Mesenchymal stem cell (in vitro differentiated cells and primary cell): Measurements from ENCODE around the gene STAB2.
A peak's percentile ranks its signal among the peaks of the same experiment; 100 is the strongest.

Experiments used
- DNase-seq: peaks from one replicate; pipeline ENCODE4 v3.0.0-alpha.2; 2013
- H2AFZ ChIP-seq: one replicate; pipeline ENCODE4 v1.6.1; 2013; ENCODE audit warnings: low read depth, mild to moderate bottlenecking, control low read depth, inconsistent platforms, low read length, moderate library complexity
- H2AK5ac ChIP-seq: 2 replicates; pipeline ENCODE4 v1.6.1; 2013; ENCODE audit warnings: low read length, moderate library complexity, mild to moderate bottlenecking, inconsistent platforms; ENCODE audit not compliant: severe bottlenecking
- H2BK120ac ChIP-seq: one replicate; pipeline ENCODE4 v1.6.1; 2013; ENCODE audit warnings: low read depth, mild to moderate bottlenecking, inconsistent platforms, low read length, moderate library complexity
- H2BK12ac ChIP-seq, 2 experiments: one replicate each; pipeline ENCODE4 v1.6.1; 2013; ENCODE audit warnings: inconsistent platforms in 2 of 2, low read length in 2 of 2, mild to moderate bottlenecking in 2 of 2, moderate library complexity in 2 of 2, control low read depth in 1 of 2
- H2BK15ac ChIP-seq: one replicate; pipeline ENCODE4 v1.6.1; 2013; ENCODE audit warnings: mild to moderate bottlenecking, low read depth, inconsistent platforms; ENCODE audit not compliant: poor library complexity, severe bottlenecking
- H2BK5ac ChIP-seq: 2 replicates; pipeline ENCODE4 v1.6.1; 2013; ENCODE audit warnings: low read depth, mild to moderate bottlenecking, low read length, control low read depth, inconsistent platforms; ENCODE audit not compliant: poor library complexity, severe bottlenecking
- H3K14ac ChIP-seq, 2 experiments: one replicate each; pipeline ENCODE4 v1.6.1; 2013; ENCODE audit warnings: inconsistent platforms in 2 of 2, low read length in 2 of 2, control low read depth in 1 of 2, mild to moderate bottlenecking in 1 of 2, moderate library complexity in 1 of 2
- H3K18ac ChIP-seq, 2 experiments: one replicate each; pipeline ENCODE4 v1.6.1; 2013; ENCODE audit warnings: inconsistent platforms in 2 of 2, low read length in 2 of 2, control low read depth in 1 of 2, low read depth in 1 of 2, mild to moderate bottlenecking in 1 of 2
- H3K23ac ChIP-seq, 2 experiments: one replicate each; pipeline ENCODE4 v1.6.1; 2013; ENCODE audit warnings: inconsistent platforms in 2 of 2, low read length in 2 of 2, mild to moderate bottlenecking in 2 of 2, moderate library complexity in 2 of 2, control low read depth in 1 of 2
- H3K27ac ChIP-seq: 2 replicates; pipeline ENCODE4 v1.5.1; 2013; ENCODE audit warnings: mild to moderate bottlenecking, moderate library complexity, low read length, control low read depth, inconsistent platforms; ENCODE audit not compliant: poor library complexity, severe bottlenecking
- H3K27me3 ChIP-seq, 2 experiments: 2 replicates each; pipeline versions ENCODE4 v1.6.1 to v1.7.0; 2013; ENCODE audit warnings: low read length in 2 of 2, mild to moderate bottlenecking in 2 of 2, moderate library complexity in 2 of 2, control low read depth in 1 of 2, inconsistent platforms in 1 of 2; ENCODE audit not compliant: control insufficient read depth in 1 of 2, insufficient read depth in 1 of 2
- H3K36me3 ChIP-seq, 2 experiments: 2 replicates each; pipeline versions ENCODE4 v1.6.1 to v1.7.0; 2013; ENCODE audit warnings: low read length in 2 of 2, control low read depth in 1 of 2, inconsistent platforms in 1 of 2, low read depth in 1 of 2, mild to moderate bottlenecking in 1 of 2; ENCODE audit not compliant: insufficient read depth in 2 of 2, control insufficient read depth in 1 of 2
- H3K4ac ChIP-seq, 2 experiments: one replicate each; pipeline ENCODE4 v1.6.1; 2013; ENCODE audit warnings: inconsistent platforms in 2 of 2, low read length in 2 of 2, mild to moderate bottlenecking in 2 of 2, moderate library complexity in 2 of 2, control low read depth in 1 of 2, low read depth in 1 of 2
- H3K4me1 ChIP-seq: 2 replicates; pipeline ENCODE4 v1.6.1; 2013; ENCODE audit warnings: low read depth, low read length, control low read depth; ENCODE audit not compliant: control insufficient read depth, insufficient read depth
- H3K4me2 ChIP-seq: 2 replicates; pipeline ENCODE4 v1.6.1; 2013; ENCODE audit warnings: low read length, mild to moderate bottlenecking, inconsistent platforms; ENCODE audit not compliant: poor library complexity, severe bottlenecking
- H3K4me3 ChIP-seq, 2 experiments: 2 replicates each; pipeline versions ENCODE4 v1.5.1 to v1.7.0; 2013; ENCODE audit warnings: low read length in 2 of 2, mild to moderate bottlenecking in 2 of 2, control low read depth in 1 of 2, low read depth in 1 of 2; ENCODE audit not compliant: insufficient read depth in 1 of 2
- H3K79me1 ChIP-seq: replicated peaks from 2 replicates; pipeline ENCODE4 v1.6.1; 2013; ENCODE audit warnings: mild to moderate bottlenecking, control low read depth, low read length, inconsistent platforms; ENCODE audit not compliant: poor library complexity, severe bottlenecking
- H3K9ac ChIP-seq: 2 replicates; pipeline ENCODE4 v1.7.0; 2013; ENCODE audit warnings: mild to moderate bottlenecking, low read length, moderate library complexity
- H3K9me3 ChIP-seq: 2 replicates; pipeline ENCODE4 v1.7.0; 2013; ENCODE audit warnings: mild to moderate bottlenecking, low read length; ENCODE audit not compliant: control insufficient read depth
- H4K8ac ChIP-seq: one replicate; pipeline ENCODE4 v1.6.1; 2013; ENCODE audit warnings: inconsistent platforms, mild to moderate bottlenecking, low read length, moderate library complexity
- H4K91ac ChIP-seq: one replicate; pipeline ENCODE4 v1.6.1; 2013; ENCODE audit warnings: mild to moderate bottlenecking, low read length, inconsistent platforms
- WGBS: methylation state at CpG from one replicate; pipeline ENCODE4 v1.1.7; 2013; ENCODE audit warnings: mixed read lengths; 5-methylcytosine and 5-hydroxymethylcytosine counted together

Gene STAB2

DNA sequence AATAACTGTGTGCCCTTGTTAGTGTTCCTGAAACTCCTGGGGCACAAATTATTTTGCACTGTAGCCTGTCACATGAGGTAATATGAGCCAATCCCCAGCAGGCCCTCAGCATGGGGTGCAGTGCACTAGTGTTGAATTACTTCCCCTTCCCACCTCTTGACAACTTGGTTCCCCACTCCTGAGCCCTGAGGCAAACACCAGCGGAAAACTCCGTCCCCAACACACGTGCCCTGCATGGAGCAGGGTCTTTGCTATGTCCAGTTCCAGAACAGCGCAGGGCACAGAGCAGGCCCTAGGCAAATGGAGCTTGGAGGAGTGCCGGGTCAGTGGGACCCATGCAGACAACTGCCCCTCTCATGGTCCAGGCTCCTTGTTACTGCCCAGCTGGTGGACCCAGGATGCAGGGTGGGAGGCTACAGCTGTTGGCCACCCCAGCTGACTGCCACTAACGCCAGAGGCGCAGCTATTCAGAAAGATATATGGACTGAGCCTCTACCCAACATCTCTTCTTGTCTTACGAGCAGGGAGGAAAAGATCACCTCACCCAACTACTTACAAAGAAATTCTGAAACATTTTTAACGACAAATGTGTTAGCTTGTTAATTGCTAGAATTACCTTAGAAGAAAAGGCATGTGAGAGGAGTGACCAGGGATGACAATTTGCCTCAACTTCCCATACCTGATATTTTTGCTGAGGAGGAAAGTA lies 182.3 kb downstream of the STAB2 start:
- Histone ChIP-seq H3K36me3 (peaks cover 12 to 20% of the 10 kb centered on the region in 2 experiments), H3K4ac (no peak overlapping the region), H3K9me3 (no peaks in the 10 kb centered on the region), H2BK120ac (no peak overlapping the region), H3K27me3 (no peaks in the 10 kb centered on the region), H2AFZ (no peak overlapping the region), H3K4me3 (no peak overlapping the region), H3K4me1 (peaks cover 12% of the 10 kb centered on the region), H4K91ac (no peak overlapping the region), H3K27ac (no peak overlapping the region), H2BK15ac (no peak overlapping the region), H3K23ac (no peak overlapping the region), H3K14ac (no peak overlapping the region), H2BK5ac (no peak overlapping the region), H2AK5ac (no peak overlapping the region), H3K18ac (no peak overlapping the region), H2BK12ac (no peak overlapping the region), H3K9ac (no peak overlapping the region), H4K8ac (no peak overlapping the region), H3K4me2 (no peak overlapping the region), H3K79me1 (peaks cover 13% of the 10 kb centered on the region)
- DNase-seq = no peak
- WGBS = 90% methylated on average over 7 of the region's 9 CpGs

DNA sequence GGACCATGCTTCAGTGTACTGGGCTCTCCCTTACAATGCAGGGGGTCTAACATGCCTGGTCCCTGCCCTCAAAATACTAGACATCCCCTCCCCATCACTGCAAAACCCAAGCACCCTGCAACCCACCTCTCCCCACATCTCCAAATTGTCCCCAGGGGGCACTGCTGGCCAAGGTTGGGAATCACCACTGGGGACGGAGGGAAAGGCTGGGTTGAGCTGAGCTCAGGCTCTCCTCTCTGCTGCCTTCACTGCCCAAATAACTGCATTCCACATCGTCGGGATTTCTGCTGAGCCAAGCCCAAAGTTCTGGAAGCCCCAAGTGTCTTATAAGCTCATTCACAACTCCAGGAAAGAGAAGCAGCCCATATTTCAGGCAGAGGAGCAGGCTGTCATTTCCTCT lies 184.4 kb downstream of the STAB2 start:
- H3K27ac ChIP-seq = no peak overlapping the region
- H3K36me3 ChIP-seq = peaks cover 10 to 26% of the 10 kb centered on the region in 2 experiments
- H3K27me3 ChIP-seq = no peaks in the 10 kb centered on the region
- 56% methylated on average over 3 of the region's 3 CpGs for WGBS
- H3K4ac ChIP-seq = no peak overlapping the region
- peak; percentile 60 for DNase-seq
- no peak overlapping the region for H3K4me3 ChIP-seq
- H2BK120ac ChIP-seq = no peak overlapping the region
- H3K9me3 ChIP-seq = no peaks in the 10 kb centered on the region
- no peak overlapping the region for H2BK12ac ChIP-seq
- peaks cover 13% of the 10 kb centered on the region for H3K79me1 ChIP-seq
- no peak overlapping the region for H3K14ac ChIP-seq
- H3K4me1 ChIP-seq = peaks cover 12% of the 10 kb centered on the region
- no peak overlapping the region for H2BK5ac ChIP-seq
- H3K4me2 ChIP-seq = no peak overlapping the region
- H3K23ac ChIP-seq = no peak overlapping the region
- no peak overlapping the region for H2AK5ac ChIP-seq
- no peak overlapping the region for H4K91ac ChIP-seq
- no peak overlapping the region for H3K9ac ChIP-seq
- H4K8ac ChIP-seq = no peak overlapping the region
- H2BK15ac ChIP-seq = no peak overlapping the region
- no peak overlapping the region for H2AFZ ChIP-seq
- H3K18ac ChIP-seq = no peak overlapping the region

DNA sequence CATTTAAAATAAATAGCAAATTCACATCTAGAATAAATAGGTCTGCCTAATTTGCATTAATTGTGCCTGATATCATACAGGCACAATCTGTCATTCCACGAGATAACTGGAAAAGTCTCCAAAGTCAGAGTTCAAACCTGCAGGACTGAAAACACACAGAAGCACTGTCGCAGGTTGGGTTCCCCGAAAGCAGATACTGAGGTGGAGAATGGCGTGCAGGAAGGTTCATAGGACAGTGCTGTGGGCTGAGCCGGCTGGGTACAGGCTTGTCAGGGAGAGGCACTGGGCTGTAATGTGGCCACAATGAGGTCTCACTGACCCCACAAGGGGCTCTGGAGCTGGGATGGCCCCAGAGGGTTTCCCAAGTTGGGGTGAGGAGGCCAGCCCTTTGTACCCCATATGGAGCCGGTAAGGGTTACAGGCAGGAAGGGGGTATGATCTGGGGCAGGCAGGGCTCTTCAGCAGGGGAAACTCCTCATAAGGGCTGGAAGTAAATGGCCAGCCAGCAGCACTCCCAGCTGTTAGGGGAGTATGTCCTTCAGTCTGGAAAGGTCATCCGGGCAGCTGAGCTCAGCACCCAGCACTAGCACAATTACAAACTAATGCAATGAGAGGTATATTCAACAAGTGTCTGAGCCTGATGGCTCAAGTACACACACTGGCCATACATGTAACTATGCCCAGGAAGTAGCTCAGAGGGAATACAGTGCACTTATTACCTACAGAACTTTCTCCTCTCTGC lies 185.5 kb downstream of the STAB2 start:
- Histone ChIP-seq H3K27ac (no peak overlapping the region), H3K4me3 (no peak overlapping the region), H3K23ac (no peak overlapping the region), H3K14ac (no peak overlapping the region), H3K36me3 (peaks cover 17 to 35% of the 10 kb centered on the region in 2 experiments), H2BK12ac (no peak overlapping the region), H2BK5ac (no peak overlapping the region), H2AFZ (no peak overlapping the region), H3K4ac (no peak overlapping the region), H4K8ac (peak overlapping the region; percentile 82), H3K27me3 (no peaks in the 10 kb centered on the region), H3K79me1 (peaks cover 13% of the 10 kb centered on the region), H2BK120ac (no peak overlapping the region), H3K9me3 (no peaks in the 10 kb centered on the region), H2BK15ac (no peak overlapping the region), H3K4me2 (no peak overlapping the region), H4K91ac (no peak overlapping the region), H3K18ac (peak overlapping the region in 1 of 2 experiments; percentile 9), H3K9ac (no peak overlapping the region), H3K4me1 (peaks cover 12% of the 10 kb centered on the region), H2AK5ac (peak overlapping the region; percentile 26)
- no peak for DNase-seq
- 95% methylated on average over 7 of the region's 7 CpGs for WGBS

DNA sequence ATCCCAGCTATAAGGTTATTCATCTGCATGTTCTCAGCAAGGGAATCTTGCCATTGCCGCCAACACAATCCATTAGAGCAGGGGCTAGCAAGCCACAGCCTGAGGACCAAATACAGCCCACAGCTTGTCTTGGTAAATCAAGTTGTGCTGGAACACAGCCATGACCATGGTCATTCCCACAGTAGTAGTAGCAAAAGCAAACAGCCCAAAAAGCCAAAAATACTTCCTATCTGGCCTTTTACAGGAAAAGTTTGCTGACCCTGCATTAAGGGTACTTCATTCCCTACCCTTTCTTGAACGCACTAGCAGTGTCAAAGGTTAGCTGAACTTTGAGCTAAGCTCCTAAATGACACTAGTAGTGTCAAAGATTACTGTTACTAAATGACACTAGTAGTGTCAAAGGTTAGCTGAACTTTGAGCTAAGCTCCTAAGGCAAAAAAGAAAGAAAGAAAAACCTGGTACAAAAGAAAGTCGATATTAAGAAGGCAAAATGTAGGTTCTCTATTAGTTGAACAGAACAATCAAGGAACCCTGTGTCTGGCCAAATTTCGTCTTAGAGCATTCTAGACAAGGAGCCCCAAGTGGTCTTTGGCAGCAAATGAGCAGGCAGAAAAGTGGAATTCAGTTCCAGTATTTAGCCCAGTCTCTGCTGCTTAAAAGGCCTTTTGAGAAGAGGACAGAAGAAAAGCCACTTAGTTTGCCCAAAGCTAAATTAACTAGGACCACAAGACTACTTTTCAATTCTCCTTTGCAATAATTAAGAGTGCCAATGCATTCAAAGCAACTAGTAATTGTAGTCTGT lies 186.2 kb downstream of the STAB2 start:
- no peak overlapping the region for H4K91ac ChIP-seq
- no peak overlapping the region for H2BK5ac ChIP-seq
- H3K79me1 ChIP-seq = peaks cover 16% of the 10 kb centered on the region
- DNase-seq = no peak
- no peak overlapping the region for H2BK120ac ChIP-seq
- no peak overlapping the region for H2AK5ac ChIP-seq
- no peak overlapping the region for H3K4me2 ChIP-seq
- no peaks in the 10 kb centered on the region for H3K27me3 ChIP-seq
- peaks cover 13% of the 10 kb centered on the region for H3K4me1 ChIP-seq
- H3K14ac ChIP-seq = no peak overlapping the region
- no peak overlapping the region for H3K9ac ChIP-seq
- no peak overlapping the region for H2AFZ ChIP-seq
- WGBS = 81% methylated on average over 4 of the region's 4 CpGs
- peaks cover 23 to 38% of the 10 kb centered on the region in 2 experiments for H3K36me3 ChIP-seq
- no peaks in the 10 kb centered on the region for H3K9me3 ChIP-seq
- no peak overlapping the region for H3K18ac ChIP-seq
- no peak overlapping the region for H2BK15ac ChIP-seq
- no peak overlapping the region for H3K4me3 ChIP-seq
- H3K4ac ChIP-seq = no peak overlapping the region
- no peak overlapping the region for H3K27ac ChIP-seq
- H3K23ac ChIP-seq = no peak overlapping the region
- no peak overlapping the region for H2BK12ac ChIP-seq
- H4K8ac ChIP-seq = peak overlapping the region; percentile 25
